ENCODE measurements around the gene EXD3.

The EXD3 gene

DNA sequence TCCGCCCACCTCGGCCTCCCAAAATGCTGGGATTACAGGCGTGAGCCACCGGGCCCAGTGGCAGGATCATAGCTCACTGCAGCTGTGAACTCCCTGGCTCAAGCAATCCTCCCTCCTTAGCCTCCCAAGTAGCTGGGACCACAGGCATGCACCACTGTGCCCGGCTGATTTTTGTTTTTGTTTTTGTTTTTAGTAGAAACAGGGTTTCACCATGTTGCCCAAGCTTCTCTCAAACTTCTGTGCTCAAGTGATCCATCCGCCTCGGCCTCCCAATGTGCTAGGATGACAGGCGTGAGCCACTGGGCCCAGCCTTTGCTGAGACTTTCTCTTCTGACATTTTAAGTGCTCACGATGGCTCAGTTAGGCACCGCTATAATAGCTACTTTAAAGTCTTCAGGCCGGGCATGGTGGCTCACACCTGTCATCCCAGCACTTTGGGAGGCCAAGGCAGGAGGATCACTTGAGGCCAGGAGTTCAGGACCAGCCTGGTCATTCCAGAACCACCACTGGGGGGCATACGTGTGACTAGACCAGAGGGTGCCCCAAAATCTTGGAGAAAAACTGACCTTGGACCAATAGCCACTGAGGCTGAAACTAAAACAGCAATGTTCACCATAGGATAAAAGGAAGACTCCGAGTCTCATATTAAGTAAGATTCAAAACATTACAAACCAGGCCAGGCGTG is 21.3 kb upstream of the EXD3 start:
- no peaks in the 10 kb centered on the region for H3K36me3 ChIP-seq (replicated peaks; ENCODE audit: insufficient read depth, low read length)
- H3K9me2 ChIP-seq (replicated peaks; ENCODE audit: insufficient read depth, low read length), result no peaks in the 10 kb centered on the region
- no peaks in the 10 kb centered on the region for H4K20me1 ChIP-seq (ENCODE audit: insufficient read depth, low read length)
- no peak overlapping the region for H2AFZ ChIP-seq (ENCODE audit: low read length)
- H3K4me2 ChIP-seq (ENCODE audit: low read depth, low read length), result no peak overlapping the region
- TF ChIP-seq EZH2phosphoT487 (IDR thresholded peaks at IDR 0.05; ENCODE audit: low read length) (no peak), EZH2 (optimal IDR thresholded peaks at IDR 0.05; ENCODE audit: low read depth, low read length) (no peak)
- TF ChIP-seq, protein P1, sequence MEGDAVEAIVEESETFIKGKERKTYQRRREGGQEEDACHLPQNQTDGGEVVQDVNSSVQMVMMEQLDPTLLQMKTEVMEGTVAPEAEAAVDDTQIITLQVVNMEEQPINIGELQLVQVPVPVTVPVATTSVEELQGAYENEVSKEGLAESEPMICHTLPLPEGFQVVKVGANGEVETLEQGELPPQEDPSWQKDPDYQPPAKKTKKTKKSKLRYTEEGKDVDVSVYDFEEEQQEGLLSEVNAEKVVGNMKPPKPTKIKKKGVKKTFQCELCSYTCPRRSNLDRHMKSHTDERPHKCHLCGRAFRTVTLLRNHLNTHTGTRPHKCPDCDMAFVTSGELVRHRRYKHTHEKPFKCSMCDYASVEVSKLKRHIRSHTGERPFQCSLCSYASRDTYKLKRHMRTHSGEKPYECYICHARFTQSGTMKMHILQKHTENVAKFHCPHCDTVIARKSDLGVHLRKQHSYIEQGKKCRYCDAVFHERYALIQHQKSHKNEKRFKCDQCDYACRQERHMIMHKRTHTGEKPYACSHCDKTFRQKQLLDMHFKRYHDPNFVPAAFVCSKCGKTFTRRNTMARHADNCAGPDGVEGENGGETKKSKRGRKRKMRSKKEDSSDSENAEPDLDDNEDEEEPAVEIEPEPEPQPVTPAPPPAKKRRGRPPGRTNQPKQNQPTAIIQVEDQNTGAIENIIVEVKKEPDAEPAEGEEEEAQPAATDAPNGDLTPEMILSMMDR (IDR thresholded peaks at IDR 0.05; ENCODE audit: low read length), result no peak
- no peak overlapping the region for H3K4me3 ChIP-seq (ENCODE audit: low read length)
- DNase-seq, result no peak
- H3K9ac ChIP-seq (ENCODE audit: low read length), result no peak overlapping the region
- H3K4me1 ChIP-seq (ENCODE audit: low read length), result peaks cover 5% of the 10 kb centered on the region; the same call in 1 of the 2 replicates
- H3F3A ChIP-seq (ENCODE audit: insufficient read depth, low read length), result 0 out of 2 replicates have a peak, but pooled peaks cover 5% of the 10 kb centered on the region
- H3K27me3 ChIP-seq (replicated peaks; ENCODE audit: insufficient read depth, low read length), result peaks cover 36% of the 10 kb centered on the region
- no peak overlapping the region for H3K27ac ChIP-seq (ENCODE audit: low read length)
- H3K9me3 ChIP-seq (replicated peaks; ENCODE audit: insufficient read depth, low read length), result no peaks in the 10 kb centered on the region
- H3K79me2 ChIP-seq (ENCODE audit: low read length), result no peaks in the 10 kb centered on the region

DNA sequence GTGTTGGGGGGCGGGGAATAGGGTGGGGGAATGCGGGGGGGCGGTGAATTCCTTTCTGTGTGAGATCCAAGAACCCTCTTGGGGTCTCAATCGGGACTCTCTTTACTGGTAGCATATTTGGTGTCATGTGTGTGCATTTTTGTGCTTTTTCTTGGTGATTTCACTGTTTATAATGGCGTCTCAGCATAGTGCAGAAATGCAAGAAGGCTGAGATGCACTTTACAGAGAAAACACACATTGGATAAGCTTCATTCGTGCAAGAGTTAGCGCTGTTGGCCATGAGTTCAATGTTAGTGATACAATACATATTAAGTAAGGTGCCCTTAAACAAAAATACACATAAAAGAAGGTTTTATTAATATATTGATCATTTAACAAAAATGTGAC is 19.0 kb upstream of the EXD3 start:
- H3K9me3 ChIP-seq (replicated peaks; ENCODE audit: insufficient read depth, low read length), result no peaks in the 10 kb centered on the region
- no peak overlapping the region for H3K9ac ChIP-seq (ENCODE audit: low read length)
- no peaks in the 10 kb centered on the region for H3K36me3 ChIP-seq (replicated peaks; ENCODE audit: insufficient read depth, low read length)
- H4K20me1 ChIP-seq (ENCODE audit: insufficient read depth, low read length), result no peaks in the 10 kb centered on the region
- no peak overlapping the region for H2AFZ ChIP-seq (ENCODE audit: low read length)
- no peak overlapping the region for H3K27ac ChIP-seq (ENCODE audit: low read length)
- H3K4me3 ChIP-seq (ENCODE audit: low read length), result no peak overlapping the region
- H3K9me2 ChIP-seq (replicated peaks; ENCODE audit: insufficient read depth, low read length), result no peaks in the 10 kb centered on the region
- no peaks in the 10 kb centered on the region for H3K79me2 ChIP-seq (ENCODE audit: low read length)
- no peak for TF ChIP-seq EZH2phosphoT487 (IDR thresholded peaks at IDR 0.05; ENCODE audit: low read length)
- TF ChIP-seq EZH2 (optimal IDR thresholded peaks at IDR 0.05; ENCODE audit: low read depth, low read length), result no peak
- TF ChIP-seq, protein P1 (IDR thresholded peaks at IDR 0.05; ENCODE audit: low read length), result no peak
- H3K27me3 ChIP-seq (replicated peaks; ENCODE audit: insufficient read depth, low read length), result peaks cover 54% of the 10 kb centered on the region
- no peak for DNase-seq
- H3K4me1 ChIP-seq (ENCODE audit: low read length), result peaks cover 5% of the 10 kb centered on the region; the same call in 1 of the 2 replicates
- H3F3A ChIP-seq (ENCODE audit: insufficient read depth, low read length), result 0 out of 2 replicates have a peak, but pooled peaks cover 5% of the 10 kb centered on the region
- H3K4me2 ChIP-seq (ENCODE audit: low read depth, low read length), result no peak overlapping the region

DNA sequence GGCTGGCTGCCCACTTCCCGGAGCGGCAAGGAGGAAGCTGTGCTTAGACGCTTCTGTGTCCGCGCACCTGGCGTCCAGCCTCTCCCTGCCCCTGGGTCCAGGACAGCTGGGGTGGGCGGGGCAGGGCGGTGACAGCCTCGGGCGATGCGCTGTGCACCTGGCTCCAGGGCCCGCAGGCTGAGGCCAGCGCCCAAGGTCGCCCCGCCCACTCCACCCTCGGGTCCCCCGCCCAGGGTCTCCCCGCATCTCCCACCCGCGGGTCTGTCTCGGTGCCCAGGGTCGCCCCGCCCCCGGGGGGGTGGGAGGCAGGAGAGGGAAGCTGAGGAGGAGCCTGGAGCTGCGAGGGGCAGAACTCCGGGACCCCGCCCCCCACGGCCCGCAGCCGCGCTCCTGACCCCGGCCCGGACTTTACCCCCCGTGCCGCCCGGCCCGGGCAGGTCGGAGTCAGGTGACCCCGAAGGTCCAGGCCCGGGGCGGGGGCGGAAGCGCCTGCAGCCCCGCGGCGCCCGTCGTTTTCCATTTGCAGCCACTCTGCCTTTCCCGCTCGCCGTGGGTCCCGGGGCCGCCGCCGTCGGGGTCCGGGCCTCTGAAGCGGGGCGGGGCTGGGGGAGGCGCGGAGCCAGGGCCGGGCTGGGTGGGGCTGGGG is 18.4 kb upstream of the EXD3 start, which contains the start of gene ENTPD8:
ENTPD8 (minus strand) TSS at position 69 of the 646 bp plus-strand sequence. CDS start 3,072 bp downstream, outside the sequence.
- Histone ChIP-seq H3K9ac (ENCODE audit: low read length) (no peak within 1 kb of the TSS), H3K9me2 (replicated peaks; ENCODE audit: insufficient read depth, low read length) (no peaks in the 10 kb centered on the region), H4K20me1 (ENCODE audit: insufficient read depth, low read length) (no peaks in the 10 kb centered on the region), H3K27me3 (replicated peaks; ENCODE audit: insufficient read depth, low read length) (peaks cover 54% of the 10 kb centered on the region), H3K27ac (ENCODE audit: low read length) (no peak within 1 kb of the TSS), H3K79me2 (ENCODE audit: low read length) (no peaks in the 10 kb centered on the region), H3K4me1 (ENCODE audit: low read length) (peaks cover 5% of the 10 kb centered on the region; the same call in 1 of the 2 replicates), H3F3A (ENCODE audit: insufficient read depth, low read length) (0 out of 2 replicates have a peak, but pooled peaks cover 5% of the 10 kb centered on the region), H3K36me3 (replicated peaks; ENCODE audit: insufficient read depth, low read length) (no peaks in the 10 kb centered on the region), H3K9me3 (replicated peaks; ENCODE audit: insufficient read depth, low read length) (no peaks in the 10 kb centered on the region), H3K4me3 (ENCODE audit: low read length) (peak within 1 kb of the TSS; percentile 42; the same call in 1 of the 2 replicates), H3K4me2 (ENCODE audit: low read depth, low read length) (peak within 1 kb of the TSS; percentile 95), H2AFZ (ENCODE audit: low read length) (0 out of 2 replicates have a peak within 1 kb of the TSS, but pooled peaks have one; percentile 31)
- TF ChIP-seq, protein P1 (IDR thresholded peaks at IDR 0.05; ENCODE audit: low read length), result no peak
- TF ChIP-seq EZH2phosphoT487 (IDR thresholded peaks at IDR 0.05; ENCODE audit: low read length) (no peak), EZH2 (optimal IDR thresholded peaks at IDR 0.05; ENCODE audit: low read depth, low read length) (no peak)
- DNase-seq, result peak; percentile 59
